B cell (primary cell): ENCODE measurements around the gene PPP6R1.

ENCODE experiments used
- EZH2 ChIP-seq: IDR thresholded peaks from 2 replicates; pipeline ENCODE4 v1.6.1; 2012; ENCODE audit warnings: borderline replicate concordance, low read depth, mild to moderate bottlenecking, moderate library complexity, low read length; ENCODE audit not compliant: insufficient read depth, poor library complexity, severe bottlenecking
- TF ChIP-seq, protein P1 (sequence below): fragments of 200-600 bp; IDR thresholded peaks from one replicate; pipeline ENCODE4 v1.8.0; 2022; ENCODE audit warnings: antibody characterized with exemption, mild to moderate bottlenecking

DNA sequence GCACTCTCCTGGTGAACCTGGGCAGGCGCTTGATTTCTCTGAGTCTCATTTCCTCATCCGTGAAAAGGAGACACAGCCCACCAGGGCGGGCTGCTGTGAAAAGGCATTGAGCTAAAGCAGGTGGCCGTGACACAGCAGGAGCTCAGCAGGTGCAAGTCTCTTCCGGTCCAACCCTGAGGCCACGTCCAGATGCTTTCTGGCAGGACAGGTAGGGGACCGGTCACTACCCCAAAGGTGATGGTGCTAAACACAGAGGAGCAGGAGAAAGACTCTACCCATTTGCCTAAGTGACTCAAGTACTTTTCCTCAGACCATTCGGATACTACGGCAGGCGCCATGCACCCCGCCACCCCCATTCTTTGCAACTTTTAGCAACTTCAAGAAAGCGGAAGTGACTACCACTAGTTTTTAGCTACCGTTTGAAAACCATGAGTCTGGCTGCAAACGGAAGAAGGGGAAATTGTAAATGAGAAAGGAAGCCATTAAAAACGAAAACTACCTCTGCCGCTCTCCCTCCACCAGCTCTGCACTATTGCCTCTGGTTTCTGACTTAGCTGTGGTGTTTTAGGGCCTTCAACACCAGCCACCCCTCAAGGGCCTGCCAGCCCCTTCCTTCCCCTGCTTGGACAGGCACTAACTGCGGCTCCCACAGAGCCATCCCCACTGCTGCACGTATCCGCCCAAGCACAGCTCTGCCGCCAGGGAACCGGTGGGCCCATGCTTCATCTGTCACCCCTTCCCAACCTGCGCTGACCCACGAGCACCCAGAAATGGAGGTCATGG is 4.8 kb downstream of the PPP6R1 start:
- TF ChIP-seq, protein P1, sequence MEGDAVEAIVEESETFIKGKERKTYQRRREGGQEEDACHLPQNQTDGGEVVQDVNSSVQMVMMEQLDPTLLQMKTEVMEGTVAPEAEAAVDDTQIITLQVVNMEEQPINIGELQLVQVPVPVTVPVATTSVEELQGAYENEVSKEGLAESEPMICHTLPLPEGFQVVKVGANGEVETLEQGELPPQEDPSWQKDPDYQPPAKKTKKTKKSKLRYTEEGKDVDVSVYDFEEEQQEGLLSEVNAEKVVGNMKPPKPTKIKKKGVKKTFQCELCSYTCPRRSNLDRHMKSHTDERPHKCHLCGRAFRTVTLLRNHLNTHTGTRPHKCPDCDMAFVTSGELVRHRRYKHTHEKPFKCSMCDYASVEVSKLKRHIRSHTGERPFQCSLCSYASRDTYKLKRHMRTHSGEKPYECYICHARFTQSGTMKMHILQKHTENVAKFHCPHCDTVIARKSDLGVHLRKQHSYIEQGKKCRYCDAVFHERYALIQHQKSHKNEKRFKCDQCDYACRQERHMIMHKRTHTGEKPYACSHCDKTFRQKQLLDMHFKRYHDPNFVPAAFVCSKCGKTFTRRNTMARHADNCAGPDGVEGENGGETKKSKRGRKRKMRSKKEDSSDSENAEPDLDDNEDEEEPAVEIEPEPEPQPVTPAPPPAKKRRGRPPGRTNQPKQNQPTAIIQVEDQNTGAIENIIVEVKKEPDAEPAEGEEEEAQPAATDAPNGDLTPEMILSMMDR, result no peak
- no peak for TF ChIP-seq EZH2
